GM21723 (cell line): ENCODE data around the gene AQP6.
"Not testable (repeated sequence)": the region's sequence is repeated elsewhere in the genome, so short reads cannot be mapped to it uniquely, and the experiment has no call there.

Experiments
- ATAC-seq: cut with Tn5 transposase; IDR thresholded peaks from one replicate; pipeline ENCODE4 v1.9.1; 2021; ENCODE audit warnings: mild to moderate bottlenecking, moderate library complexity; ENCODE audit not compliant: unreplicated experiment

Gene AQP6

DNA sequence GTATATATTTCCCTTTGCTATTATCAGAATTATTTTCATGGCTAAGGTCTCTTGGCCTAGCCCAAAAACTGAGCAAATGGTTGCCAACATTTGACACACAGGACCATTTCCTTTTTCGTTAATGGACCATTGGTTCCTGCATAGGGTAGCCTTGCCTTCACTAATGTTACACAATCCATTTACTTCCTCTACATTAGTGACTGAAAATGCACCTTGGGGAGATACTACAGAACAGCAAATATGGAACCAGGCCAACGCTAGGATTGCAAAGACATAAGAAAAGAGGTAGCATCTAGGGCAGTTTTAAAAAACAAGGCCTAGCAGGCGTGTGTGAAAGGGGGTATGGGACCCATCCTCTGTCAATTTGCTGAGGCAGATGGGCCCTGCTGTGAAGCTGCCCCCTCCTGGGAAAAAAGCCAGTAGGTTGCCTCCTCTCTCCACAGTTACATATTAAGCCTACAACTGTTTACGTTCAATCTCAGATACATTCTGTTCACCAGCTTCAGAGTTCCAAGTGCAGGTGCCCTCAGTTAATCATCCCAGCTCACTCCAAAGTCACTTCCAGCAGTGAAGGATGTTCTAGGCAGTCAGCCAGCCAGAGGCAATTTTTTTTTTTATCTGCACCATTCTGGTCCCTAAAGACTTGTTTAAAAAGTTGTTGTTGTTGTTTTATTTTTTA lies 15.0 kb downstream of the AQP6 start:
- no peak for ATAC-seq

DNA sequence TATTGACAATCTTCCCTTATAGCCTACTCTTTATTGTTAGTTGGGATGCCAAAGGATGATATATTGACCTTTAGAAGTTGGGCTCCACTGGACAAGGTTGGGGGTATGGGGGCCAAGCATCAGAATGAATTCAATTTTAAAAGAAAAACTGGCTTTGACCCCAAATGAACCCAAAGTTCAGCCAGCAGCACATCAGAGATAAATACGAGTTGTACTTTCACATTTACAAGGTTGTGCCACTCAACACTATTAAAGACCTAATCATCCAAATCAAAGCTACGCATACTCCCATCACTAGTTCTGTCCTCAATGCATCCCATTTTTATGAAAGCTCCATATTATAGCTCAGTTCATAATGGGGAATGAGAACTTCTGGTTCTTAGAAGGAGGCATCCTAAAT lies 16.7 kb downstream of the AQP6 start:
- ATAC-seq: not testable (repeated sequence)

DNA sequence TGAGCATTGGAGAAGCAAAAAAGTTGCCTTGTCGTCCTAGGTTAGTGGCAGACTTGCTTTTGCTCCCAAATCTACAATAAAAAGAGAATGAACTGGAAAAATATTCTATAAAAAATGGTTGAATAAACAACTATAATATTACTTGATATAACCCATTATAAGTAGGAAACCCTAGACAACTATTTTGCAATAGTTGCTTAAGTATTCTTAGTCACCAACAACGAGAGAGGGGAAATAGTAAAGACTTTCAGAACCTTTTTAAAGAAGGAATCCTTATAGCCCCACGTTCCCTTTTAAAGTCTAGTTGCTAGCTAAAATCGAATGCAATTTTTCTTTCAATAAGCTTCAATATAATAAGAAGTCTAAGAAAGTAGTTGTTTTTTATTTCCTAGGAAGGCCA lies 17.5 kb downstream of the AQP6 start:
- no peak for ATAC-seq

DNA sequence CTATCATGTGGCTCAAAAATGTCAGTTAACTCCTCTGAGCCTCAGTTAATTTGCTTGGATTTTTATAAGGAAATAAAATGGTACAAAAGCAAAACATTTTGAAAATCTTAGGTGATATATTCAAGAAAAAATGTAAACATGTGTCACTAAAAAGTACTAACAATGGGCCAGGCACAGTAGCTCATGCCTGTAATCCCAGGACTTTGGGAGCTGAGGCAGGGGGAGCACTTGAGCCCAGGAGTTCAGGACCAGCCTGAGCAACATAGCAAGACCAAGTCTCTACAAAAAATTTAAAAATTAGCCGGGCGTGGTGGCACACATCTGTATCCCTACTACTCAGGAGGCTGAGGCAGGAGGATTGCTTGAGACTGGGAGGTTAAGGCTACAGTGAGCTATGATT lies 25.7 kb downstream of the AQP6 start:
- no peak for ATAC-seq

DNA sequence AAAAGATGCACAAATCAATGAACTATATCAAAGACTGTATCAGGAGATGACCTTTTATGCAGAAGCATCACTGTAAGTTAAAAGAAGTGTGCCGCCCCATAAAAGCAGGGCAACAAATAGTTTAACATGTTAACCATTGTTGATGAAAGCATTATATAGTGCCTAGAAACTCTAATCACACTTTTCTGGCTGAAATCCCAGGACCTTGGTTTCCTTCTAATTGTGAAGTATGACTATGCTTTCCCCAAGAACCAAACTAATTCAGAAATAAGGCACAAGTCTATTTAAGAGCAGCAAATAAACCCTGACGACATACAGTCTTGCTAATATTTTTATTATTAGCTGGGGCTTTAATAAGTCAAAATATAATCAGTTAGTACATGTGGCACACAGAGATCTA lies 30.8 kb downstream of the AQP6 start:
- no peak for ATAC-seq

DNA sequence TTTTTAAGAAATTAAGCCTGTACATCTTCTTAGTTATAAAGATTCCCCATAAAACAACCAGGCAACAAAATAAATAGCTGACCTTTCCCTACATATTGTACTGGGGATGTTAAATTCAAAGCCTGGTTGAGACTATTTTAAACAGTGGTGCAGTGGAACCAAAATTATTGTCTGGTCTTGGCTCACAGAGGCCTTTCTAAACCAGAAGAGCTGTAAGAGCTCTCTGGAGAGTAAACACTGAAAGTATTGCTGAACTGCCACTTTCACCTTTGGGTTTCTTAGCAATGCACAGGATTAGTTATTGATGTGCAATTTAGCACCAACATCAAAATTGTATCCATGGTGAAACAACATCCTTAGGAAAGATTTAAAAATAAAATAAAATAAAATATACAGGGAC lies 31.9 kb downstream of the AQP6 start:
- ATAC-seq: no peak

DNA sequence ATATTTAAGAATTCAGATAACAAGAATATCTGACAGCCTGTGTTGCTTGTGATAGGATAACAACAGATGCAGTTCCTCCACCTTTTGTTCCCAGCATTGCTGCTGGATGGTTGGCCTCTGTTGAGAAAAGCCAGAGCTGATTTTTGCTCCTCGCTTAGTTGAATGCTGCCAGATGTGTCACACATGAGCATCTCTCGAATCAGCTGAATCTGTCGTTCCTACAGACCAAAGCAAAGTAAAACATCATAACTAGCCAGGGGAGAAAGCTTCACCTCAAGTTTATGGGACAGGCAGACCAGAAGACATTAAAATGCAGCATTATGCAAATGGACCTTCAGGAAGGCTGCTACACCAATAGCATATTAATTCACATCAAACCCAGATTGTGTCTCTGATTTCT lies 32.4 kb downstream of the AQP6 start:
- no peak for ATAC-seq

DNA sequence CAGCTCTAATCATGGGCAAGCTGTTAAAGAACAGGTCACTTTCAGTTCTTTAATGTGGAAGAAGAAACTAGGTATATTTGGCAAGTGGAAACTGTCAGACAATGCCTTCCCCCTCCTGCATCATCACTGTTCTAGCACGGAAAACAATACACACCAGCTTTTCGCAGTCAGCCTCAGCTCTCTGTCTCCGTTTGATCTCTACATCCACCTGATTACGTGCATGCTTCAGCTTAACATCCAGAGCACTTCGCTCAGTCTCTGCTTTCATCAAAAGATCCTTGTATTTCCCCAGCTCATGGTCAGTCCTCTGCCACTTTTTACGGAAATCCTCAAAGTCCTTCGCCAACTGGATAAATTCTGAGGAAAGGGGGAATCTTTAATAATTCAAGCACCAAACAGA lies 33.5 kb downstream of the AQP6 start:
- no peak for ATAC-seq

DNA sequence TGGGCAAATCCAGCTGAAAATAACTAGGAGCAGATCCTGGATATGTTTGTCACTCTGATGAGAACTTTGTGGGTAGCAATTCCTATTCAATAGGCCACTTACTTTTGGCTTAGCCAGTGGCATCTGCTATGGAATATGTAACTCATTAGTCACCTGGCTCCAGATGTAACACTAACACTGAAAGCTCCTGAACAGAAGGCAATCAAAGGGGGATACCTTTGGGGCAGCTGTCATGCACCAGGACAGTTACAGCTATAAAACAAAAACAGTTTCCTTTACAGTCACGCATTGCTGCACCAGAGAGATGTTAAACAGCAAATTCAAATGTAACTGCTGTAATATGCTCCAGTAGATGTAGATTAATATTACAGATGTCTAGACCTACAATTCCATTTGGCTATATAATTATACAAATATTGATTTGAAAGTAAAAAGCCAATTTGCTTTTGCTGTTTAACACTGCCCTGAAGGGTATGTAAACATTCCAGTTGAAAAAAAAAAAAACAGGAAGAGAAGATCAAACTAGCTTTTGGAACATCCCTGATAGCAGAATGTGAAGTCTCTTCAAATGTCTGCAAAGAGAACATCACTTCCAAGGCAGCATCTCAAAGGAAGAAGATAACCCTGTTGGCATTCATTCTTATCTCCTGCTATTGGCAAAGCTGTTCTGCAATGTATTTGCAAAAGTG lies 34.2 kb downstream of the AQP6 start:
- no peak for ATAC-seq

DNA sequence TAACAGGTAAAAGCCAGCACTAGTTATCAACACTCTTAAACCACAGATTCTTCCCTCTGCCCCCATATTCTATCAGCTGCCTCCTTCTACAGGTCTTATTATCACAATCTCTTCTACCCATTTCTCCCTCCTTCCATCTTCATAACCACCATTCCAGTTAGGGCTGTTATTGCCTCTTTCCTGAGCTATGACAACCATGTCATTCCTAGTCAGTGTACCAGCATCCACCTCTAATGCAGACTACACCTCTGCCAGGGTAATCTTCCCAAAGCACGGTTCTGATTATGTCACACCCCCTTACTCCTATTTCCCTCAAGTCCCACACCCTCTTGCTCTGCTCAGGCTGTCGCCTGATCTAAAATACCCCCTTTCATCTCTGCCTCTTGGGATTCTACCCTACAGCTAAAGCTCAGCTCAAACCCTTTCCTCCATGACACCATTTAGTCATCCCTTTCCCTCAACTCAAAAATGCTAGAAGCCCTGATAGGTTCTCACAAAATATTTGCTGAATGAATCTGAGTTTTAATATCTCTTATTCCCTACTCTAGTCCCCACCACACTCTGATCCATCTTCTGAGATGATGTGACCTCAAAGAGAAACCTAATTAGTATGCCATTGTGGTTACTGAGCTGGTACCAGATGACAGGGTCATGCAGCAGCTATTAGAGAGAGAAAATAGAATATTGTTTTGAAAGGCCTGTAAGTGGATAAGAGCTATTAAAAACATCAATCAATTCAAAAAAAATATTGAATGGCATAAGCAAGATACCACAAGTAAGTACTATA lies 40.8 kb downstream of the AQP6 start:
- no peak for ATAC-seq

DNA sequence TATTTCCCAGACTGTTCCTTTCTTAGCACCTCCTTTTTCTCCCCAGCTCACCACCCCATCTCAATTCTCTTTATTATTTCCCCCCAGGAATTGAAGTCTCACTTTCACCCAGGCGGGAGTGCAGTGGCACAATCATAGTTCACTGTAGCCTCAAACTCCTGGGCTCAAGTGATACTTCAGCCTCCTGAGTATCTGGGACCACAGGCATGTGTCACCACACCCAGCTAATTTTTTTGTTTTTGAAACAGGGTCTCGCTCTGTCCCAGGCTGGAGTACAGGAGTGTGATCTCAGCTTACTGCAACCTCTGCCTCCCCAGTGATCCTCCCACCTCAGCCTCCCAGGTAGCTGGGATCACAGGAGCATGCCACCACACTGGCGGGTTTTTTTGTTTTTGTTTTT lies 41.6 kb downstream of the AQP6 start:
- ATAC-seq: no peak

DNA sequence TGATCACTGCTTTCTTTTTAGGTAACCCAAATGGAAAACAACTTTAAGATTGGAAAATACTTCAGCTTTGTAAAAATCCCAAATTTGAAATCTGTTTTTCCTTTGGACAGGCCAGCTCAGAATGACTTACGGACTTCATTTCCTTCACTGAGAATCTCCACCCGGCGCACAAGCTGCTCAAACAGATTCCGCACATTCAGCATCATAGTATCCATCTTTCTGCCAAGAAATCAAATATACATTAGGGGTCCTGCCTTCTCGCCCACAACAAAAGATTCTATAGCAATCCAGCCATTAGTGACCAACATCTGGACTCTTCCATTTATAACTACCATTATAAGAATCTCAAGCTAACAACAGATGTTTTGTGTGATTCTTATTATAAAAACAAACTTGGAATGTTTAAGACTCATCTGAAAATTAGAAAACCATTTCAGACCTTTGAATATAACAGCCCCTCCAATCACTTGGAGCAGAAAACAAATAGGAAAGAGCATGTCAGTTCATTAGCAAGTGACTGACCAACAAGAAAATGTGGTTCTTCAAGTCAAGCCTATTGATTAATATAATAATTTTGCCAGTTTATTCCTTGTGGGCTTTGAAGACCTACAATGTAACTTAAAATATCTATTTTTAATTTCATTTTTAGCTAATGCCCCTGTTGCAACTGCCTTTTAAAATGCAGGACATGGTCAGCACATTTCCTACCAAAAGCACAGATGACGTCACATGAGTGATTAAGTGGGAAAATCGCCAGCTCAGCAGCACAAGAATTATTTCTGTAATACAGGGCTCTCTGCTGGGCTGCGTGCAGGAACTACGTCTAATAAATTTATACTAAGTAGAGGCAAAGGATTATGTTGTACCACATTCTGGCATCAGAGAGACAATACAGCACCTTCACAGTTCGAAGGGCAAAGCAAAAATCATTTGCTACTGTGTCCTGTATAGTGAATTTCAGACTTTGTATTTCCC lies 44.0 kb downstream of the AQP6 start:
- no peak for ATAC-seq

DNA sequence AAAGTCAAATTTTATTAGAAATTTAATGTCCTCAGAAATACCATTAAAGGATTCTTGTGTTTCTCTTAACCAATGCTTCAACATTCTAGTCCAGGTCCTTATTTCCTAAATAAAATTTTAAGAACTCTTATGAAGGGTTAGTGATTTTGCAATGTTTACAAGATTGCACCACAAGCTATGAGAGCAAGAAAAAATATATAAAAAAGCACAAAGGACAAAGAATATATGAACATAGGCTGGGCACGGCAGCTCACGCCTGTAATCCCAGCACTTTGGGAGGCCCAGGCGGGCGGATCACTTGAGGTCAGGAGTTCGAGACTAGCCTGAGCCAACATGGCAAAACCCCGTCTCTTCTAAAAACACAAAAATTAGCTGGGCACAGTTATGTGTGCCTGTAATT lies 44.9 kb downstream of the AQP6 start:
- no peak for ATAC-seq

DNA sequence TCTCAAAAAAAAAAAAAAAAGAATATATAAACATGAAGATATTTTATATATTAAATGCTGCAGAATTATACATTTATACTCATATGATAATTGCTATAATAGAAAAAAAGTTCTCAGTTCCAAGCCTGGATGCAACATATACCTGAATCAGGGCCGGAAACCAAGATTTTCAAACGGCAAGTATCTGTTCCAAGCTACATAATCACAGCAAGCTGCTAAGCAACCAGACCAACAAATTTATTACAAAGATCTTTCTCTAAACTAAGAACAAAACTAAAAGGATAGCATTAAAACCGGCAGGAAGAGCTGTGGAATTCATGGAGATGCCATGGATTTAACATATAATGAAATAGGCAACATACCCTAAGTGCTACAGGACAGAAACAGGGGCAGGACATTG lies 45.4 kb downstream of the AQP6 start:
- no peak for ATAC-seq

DNA sequence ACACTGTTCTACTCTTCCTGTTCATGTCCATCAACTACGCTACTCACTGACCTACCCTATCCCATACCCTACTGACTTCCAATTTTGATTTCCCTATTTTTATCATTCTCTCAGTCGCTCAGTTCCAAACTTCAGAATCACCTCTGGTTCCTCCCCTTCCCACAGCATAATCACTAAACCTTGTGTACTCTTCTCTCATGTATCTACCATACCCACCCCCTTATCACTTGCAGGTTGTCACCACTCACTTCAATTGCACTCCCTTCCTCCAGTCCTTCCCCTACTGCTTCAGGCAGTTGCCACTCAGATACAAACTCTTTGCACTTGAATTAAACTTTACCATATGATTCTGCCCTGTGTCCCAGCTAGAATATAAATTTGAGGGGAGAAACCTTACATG lies 46.2 kb downstream of the AQP6 start:
- no peak for ATAC-seq

DNA sequence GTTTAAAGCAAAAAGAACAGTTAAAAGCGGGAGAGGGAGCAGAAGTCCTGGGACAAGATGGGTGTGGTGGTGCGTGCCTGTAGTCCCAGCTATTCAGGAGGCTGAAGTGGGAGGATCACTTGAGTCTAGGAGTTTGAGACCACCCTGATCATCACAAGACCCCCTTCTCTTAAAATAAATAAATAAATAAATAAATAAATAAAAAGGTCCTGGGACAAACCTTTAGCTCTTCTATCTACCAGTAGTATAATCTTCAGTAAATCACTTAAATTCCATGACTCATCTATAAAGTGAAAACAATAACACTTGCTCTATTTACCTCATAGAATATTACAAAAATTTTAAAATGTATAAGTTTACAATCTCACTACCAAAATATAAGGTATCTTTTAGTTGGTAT lies 46.8 kb downstream of the AQP6 start:
- no peak for ATAC-seq

DNA sequence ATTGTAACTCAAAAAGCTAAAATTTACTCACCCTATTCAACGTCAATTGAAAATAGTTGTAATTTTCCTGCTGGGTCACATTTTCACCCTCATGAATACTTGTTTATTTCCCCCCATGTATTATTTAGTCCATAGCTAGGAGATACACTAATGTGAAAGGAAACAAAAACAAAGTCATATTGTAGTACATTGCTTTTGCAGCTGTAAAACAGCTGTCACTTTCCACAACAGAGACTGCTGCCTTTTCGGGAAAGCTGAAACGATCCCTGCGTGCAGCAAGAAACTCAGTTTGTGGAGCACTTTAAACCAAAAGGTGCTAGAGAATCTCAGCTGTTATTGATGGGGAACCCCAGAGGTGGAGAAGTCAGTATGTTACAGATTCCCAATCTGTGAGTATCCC lies 48.3 kb downstream of the AQP6 start:
- ATAC-seq: no peak

DNA sequence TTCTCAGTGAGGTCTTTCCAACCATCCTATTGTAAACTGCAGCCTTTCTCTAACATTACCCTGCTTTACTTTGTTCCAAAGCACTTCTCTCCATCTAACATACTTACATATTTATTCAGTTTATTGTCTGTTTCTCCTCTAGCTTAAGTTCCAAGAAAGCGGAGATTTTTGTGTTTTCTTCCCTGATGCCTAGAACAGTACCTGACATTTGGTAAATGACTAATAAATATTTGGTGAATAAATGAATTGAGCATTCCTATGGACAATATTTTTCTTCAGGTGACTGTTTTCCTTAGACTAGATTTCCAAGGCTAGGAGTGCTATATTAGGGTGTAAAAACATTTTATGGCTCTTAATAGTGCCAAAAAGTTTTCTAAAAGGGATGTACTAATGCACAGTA lies 50.2 kb downstream of the AQP6 start:
- no peak for ATAC-seq

DNA sequence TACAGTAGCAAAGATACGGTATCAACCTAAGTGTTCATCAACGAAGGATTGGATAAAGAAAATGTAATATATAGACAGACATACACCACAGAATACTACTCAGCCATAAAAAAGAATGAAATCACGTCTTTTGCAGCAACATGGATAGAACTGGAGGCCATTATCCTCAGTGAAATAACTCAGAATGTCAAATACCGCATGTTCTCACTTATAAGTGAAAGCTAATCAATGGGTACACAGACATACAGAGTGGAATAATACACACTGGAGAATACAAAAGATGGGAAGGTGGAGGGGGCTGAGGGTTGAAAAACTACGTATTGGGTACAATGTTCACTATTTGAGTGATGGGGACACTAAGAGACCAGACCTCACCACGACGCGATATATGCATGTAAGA lies 51.5 kb downstream of the AQP6 start:
- ATAC-seq: no peak

DNA sequence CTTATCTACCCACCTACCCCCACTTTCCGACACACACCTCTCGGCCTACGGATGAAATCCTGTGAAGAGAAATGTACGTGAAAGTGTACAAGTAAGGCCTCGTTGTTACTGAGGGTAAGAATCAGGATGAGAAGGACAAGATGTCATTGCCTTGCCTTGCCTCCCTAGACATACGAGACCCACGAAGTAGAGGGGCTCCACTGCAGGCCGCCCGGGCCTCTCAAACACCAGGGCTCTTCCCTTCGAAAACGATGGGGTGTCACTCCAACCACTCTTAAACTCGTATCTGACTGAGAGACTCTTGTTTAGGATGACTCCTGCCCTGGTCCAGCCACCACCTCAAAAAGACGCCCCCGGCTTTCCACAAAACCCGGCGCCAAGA lies 52.0 kb downstream of the AQP6 start:
- peak; percentile 34 for ATAC-seq
